ENCODE data around the gene MAGI1. TPM values are rescaled to one million over a fixed set of nuclear protein-coding genes. Genes with fewer than 3 reads are reported as not detected.

The MAGI1 gene
- total RNA-seq, 3 donors from 2014 or later: 22.1 to 94.4 (median 70.5) TPM

DNA sequence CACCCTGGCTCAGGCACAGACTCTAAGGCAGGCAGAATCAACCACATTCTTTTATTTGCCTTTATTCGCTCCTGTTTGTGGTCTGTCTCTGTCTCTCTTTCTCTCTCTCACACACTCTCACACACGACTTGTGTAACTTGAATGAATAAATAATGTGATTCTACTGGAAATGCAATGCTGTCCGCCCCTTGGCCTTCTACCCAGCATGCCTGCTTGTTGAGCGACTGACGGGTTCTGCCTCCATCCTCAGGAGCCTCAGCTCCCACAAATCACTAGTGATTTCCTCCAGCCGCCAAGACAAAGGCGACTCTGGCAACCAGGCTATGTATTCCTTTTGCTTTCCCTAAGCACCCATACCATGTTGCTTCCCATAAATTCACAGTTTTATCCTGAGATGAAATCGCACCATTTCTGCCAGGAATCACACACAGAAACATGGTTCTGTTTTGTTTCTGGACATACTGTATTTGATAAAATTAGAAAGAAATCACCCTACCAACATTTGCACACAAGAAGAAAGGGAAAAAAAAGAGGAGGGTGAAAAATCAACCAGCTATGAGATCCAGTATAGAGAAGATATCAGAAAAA lies 460.8 kb downstream of the MAGI1 start:
- TF ChIP-seq, protein P1, sequence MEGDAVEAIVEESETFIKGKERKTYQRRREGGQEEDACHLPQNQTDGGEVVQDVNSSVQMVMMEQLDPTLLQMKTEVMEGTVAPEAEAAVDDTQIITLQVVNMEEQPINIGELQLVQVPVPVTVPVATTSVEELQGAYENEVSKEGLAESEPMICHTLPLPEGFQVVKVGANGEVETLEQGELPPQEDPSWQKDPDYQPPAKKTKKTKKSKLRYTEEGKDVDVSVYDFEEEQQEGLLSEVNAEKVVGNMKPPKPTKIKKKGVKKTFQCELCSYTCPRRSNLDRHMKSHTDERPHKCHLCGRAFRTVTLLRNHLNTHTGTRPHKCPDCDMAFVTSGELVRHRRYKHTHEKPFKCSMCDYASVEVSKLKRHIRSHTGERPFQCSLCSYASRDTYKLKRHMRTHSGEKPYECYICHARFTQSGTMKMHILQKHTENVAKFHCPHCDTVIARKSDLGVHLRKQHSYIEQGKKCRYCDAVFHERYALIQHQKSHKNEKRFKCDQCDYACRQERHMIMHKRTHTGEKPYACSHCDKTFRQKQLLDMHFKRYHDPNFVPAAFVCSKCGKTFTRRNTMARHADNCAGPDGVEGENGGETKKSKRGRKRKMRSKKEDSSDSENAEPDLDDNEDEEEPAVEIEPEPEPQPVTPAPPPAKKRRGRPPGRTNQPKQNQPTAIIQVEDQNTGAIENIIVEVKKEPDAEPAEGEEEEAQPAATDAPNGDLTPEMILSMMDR (IDR thresholded peaks at IDR 0.05): no peak
- TF ChIP-seq POLR2A (IDR thresholded peaks at IDR 0.05) (no peak), POLR2AphosphoS5 (IDR thresholded peaks at IDR 0.05) (no peak)
- H3K9me3 ChIP-seq: peaks cover 0 to 4% of the 10 kb centered on the region in 2 donors
- no peaks in the 10 kb centered on the region for H3K27me3 ChIP-seq
- intact Hi-C loops (cut with DNase I; ENCODE audit: low total_unique reads): loop anchor here (5.0 kb wide), 1 partner anchor 471 kb away; no protein-coding TSS in a partner anchor
- no peak overlapping the region for H3K4me3 ChIP-seq
- H3K27ac ChIP-seq: no peak overlapping the region
- no peaks in the 10 kb centered on the region for H3K36me3 ChIP-seq
- no peak for DNase-seq (ENCODE audit: low spot score in 2 of 2)
- no peaks in the 10 kb centered on the region for H3K4me1 ChIP-seq

DNA sequence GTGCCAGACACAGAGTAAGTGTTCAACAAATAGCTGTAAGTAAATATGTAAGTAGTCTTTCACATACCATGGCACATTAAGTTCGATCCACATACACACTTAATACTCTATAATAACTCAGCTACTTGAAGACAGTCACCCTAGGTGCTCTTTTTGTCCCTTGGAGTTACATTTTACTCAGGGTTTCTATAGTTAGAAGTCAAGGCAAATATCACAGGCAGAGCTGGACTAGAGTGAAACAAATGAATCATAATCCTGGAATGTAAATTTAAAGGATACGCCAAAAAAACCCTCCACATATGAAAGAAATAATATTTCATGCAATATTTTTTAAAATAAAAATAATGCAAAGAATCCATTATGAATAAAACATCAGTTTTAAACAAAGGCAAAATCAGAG lies 461.8 kb downstream of the MAGI1 start:
- no peak overlapping the region for H3K27ac ChIP-seq
- no peaks in the 10 kb centered on the region for H3K27me3 ChIP-seq
- H3K9me3 ChIP-seq: peaks cover 0 to 4% of the 10 kb centered on the region in 2 donors
- DNase-seq (ENCODE audit: low spot score in 2 of 2): no peak
- no peaks in the 10 kb centered on the region for H3K36me3 ChIP-seq
- intact Hi-C loops (cut with DNase I; ENCODE audit: low total_unique reads): loop anchor here (5.0 kb wide), 1 partner anchor 470 kb away; no protein-coding TSS in a partner anchor
- no peak overlapping the region for H3K4me3 ChIP-seq
- TF ChIP-seq POLR2AphosphoS5 (IDR thresholded peaks at IDR 0.05) (no peak), POLR2A (IDR thresholded peaks at IDR 0.05) (no peak)
- TF ChIP-seq, protein P1 (IDR thresholded peaks at IDR 0.05): no peak
- no peaks in the 10 kb centered on the region for H3K4me1 ChIP-seq

DNA sequence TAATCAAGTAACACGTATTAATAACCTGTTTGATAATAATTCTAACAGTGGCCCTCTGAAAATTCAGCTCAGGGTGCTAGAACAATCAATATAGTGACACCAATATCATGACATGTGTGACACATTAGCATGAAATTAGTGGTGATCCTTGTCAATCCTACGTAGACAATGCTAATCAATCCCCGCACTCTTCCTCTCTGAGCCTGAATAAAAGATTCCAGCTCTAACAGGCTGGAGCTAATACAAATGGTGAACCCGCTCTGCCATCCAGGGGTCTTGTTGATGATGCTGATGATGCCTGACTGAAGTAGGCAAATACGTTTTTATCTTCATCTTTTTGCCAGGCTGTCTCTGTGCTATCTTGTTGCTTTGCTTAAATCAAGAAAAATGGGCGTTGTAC lies 462.5 kb downstream of the MAGI1 start:
- intact Hi-C loops (cut with DNase I; ENCODE audit: low total_unique reads): loop anchor here (5.0 kb wide), 1 partner anchor 469 kb away; no protein-coding TSS in a partner anchor
- H3K9me3 ChIP-seq: peaks cover 0 to 4% of the 10 kb centered on the region in 2 donors
- no peak for DNase-seq (ENCODE audit: low spot score in 2 of 2)
- no peak for TF ChIP-seq POLR2AphosphoS5 (IDR thresholded peaks at IDR 0.05)
- no peak for TF ChIP-seq POLR2A (IDR thresholded peaks at IDR 0.05)
- TF ChIP-seq, protein P1 (IDR thresholded peaks at IDR 0.05): no peak
- no peak overlapping the region for H3K27ac ChIP-seq
- no peaks in the 10 kb centered on the region for H3K4me1 ChIP-seq
- H3K36me3 ChIP-seq: no peaks in the 10 kb centered on the region
- no peaks in the 10 kb centered on the region for H3K27me3 ChIP-seq
- H3K4me3 ChIP-seq: no peak overlapping the region

DNA sequence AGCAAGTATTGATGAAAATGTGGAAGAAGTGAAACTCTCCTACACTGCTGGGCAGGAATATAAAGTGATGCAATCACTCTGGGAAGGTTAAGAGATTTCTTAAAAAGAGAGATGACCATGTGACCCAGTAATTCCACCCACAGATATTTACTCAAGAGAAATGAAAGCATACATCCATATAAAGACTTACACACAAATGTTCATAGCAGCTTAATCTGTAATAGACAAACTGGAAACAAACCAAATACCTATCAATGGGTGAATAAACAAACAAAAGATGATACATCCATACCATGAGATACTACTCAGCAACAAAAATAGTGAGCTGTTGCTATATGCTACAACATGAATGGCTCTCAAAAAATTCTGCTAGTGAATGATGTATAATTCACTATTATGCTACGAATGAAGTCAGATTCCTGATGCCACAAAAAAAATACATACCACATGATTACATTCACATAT lies 463.3 kb downstream of the MAGI1 start:
- intact Hi-C loops (cut with DNase I; ENCODE audit: low total_unique reads): loop anchor here (5.0 kb wide), 1 partner anchor 468 kb away; no protein-coding TSS in a partner anchor
- no peak for DNase-seq (ENCODE audit: low spot score in 2 of 2)
- Histone ChIP-seq H3K27me3 (no peaks in the 10 kb centered on the region), H3K36me3 (no peaks in the 10 kb centered on the region), H3K27ac (no peak overlapping the region), H3K9me3 (peaks cover 0 to 4% of the 10 kb centered on the region in 2 donors), H3K4me3 (no peak overlapping the region), H3K4me1 (no peaks in the 10 kb centered on the region)
- TF ChIP-seq, protein P1 (IDR thresholded peaks at IDR 0.05): no peak
- no peak for TF ChIP-seq POLR2A (IDR thresholded peaks at IDR 0.05)
- TF ChIP-seq POLR2AphosphoS5 (IDR thresholded peaks at IDR 0.05): no peak

DNA sequence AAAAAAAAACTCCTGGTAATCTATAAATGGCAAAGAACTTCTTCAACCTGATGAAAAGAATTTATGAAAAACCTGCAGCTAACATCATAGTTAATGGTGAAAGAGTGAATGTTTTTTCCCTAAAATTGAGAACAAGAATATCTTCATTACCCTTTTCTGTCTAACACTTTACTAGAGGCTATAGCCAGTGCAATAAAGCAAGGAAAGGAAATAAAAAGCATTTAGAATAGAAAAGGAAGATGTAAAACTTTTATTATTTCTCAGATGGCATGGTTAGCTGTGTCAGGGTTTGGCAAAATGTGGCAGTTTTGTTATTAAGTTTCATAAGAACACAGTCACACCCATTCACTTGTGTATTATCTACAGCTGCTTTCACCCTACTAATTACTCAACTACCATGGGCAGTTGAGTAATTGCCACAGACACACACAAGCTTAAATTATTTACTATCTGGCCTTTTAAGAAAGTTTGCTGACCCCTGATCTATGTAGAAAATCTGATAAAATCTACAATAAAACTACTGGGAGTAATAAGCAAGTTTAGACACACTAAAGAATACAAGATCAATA lies 465.1 kb downstream of the MAGI1 start:
- no peak overlapping the region for H3K4me3 ChIP-seq
- no peaks in the 10 kb centered on the region for H3K36me3 ChIP-seq
- peaks cover 0 to 4% of the 10 kb centered on the region in 2 donors for H3K9me3 ChIP-seq
- H3K27ac ChIP-seq: no peak overlapping the region
- TF ChIP-seq, protein P1 (IDR thresholded peaks at IDR 0.05): no peak
- TF ChIP-seq POLR2AphosphoS5 (IDR thresholded peaks at IDR 0.05) (no peak), POLR2A (IDR thresholded peaks at IDR 0.05) (no peak)
- intact Hi-C loops (cut with DNase I; ENCODE audit: low total_unique reads): no loop called here
- no peak for DNase-seq (ENCODE audit: low spot score in 2 of 2)
- H3K27me3 ChIP-seq: no peaks in the 10 kb centered on the region
- no peaks in the 10 kb centered on the region for H3K4me1 ChIP-seq

Data from breast epithelium (tissue), 4 donors.